ENCODE data around the gene PIBF1.

DNA sequence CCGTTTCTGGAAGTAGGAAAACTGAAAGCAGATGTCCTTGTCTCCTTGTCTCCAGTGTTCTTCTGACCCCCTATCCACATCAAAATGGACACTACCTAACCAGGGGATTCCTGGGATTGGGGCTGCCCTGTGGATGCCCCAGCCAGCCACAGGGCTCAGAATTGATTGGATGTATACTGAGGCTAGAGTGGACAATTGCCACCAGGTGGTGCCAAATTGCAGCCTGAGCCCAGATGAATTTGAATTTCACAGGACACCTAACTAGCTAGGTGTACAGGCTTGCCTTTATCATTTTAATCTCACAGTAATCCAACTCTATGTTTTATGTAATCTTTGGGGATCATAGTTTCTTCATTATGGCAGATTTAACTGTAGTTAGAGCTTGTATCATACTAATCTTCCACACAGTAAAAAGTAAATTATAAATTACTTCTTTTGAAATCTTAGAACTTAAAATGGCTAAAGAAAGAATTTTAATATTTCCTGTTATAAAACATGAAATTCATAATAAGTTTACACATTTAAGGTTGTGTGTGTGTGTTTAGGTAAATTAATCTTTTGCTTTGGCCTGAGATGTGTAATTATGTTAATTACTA is 58.0 kb downstream of the PIBF1 start:
- TF ChIP-seq POLR2A (IDR thresholded peaks at IDR 0.05; ENCODE audit: low read depth, low read length) (no peak), CEBPB (IDR thresholded peaks at IDR 0.05; ENCODE audit: borderline replicate concordance in 1 of 2, low read depth in 2 of 2, low read length in 2 of 2) (no peak)

All from GM12878 (cell line).